ENCODE measurements around the gene KIAA1549. TPM values are rescaled to one million over a fixed set of nuclear protein-coding genes. Genes with fewer than 3 reads are reported as not detected.

KIAA1549 gene
- total and polyA plus RNA-seq, 9 of the 15 experiments (the other 6 are each of a cell fraction or from before 2014, with no cell fraction given) = 0.01 to 0.29 (median 0.07) TPM

GRCh38 chr7:138945821-138946220 lies 35.4 kb downstream of the KIAA1549 start:
- ChIA-PET POLR2A (interaction anchor here (0.5 to 1.7 kb wide), 2 partner anchors 11 to 31 kb away, joined by 3 read pairs; no protein-coding TSS in a partner anchor), CTCF (ENCODE audit: low intra/inter-chr PET ratio) (no interaction called here)
- no peaks in the 10 kb centered on the region for H3K9me3 ChIP-seq (replicated peaks; ENCODE audit: control insufficient read depth, insufficient read depth, low read depth, low read length)
- H3K27ac ChIP-seq (ENCODE audit: extremely low read depth, low read depth, low read length) = no peak overlapping the region
- no peak for FAIRE-seq
- peaks cover 58 to 77% of the 10 kb centered on the region in 2 experiments for H3K27me3 ChIP-seq (ENCODE audit: control insufficient read depth in 2 of 2, insufficient read depth in 2 of 2, low read length in 2 of 2)
- no peaks in the 10 kb centered on the region for H3K36me3 ChIP-seq (ENCODE audit: control insufficient read depth, insufficient read depth, low read length)
- H3K4me1 ChIP-seq (replicated peaks in 1 of 2; ENCODE audit: control insufficient read depth in 2 of 2, insufficient read depth in 2 of 2, low read length in 2 of 2) = no peaks in the 10 kb centered on the region
- no TSS peak for BruUV-seq (replicated peaks)
- no peak for TF ChIP-seq KLF1 (tag; IDR thresholded peaks at IDR 0.05)
- TF ChIP-seq RAD51 (IDR thresholded peaks at IDR 0.05; ENCODE audit: borderline replicate concordance, low read depth) = no peak
- TF ChIP-seq ZNF41 (CRISPR knock-in tag; conservative IDR thresholded peaks at IDR 0.05) = no peak
- no peak for TF ChIP-seq ZNF431 (CRISPR knock-in tag; IDR thresholded peaks at IDR 0.05)
- TF ChIP-seq TCF15 (CRISPR knock-in tag; IDR thresholded peaks at IDR 0.05) = no peak
- TF ChIP-seq POLR3G (IDR thresholded peaks at IDR 0.05; ENCODE audit: extremely low read depth, insufficient read length, insufficient replicate concordance) = no peak
- TF ChIP-seq E2F8 (IDR thresholded peaks at IDR 0.05; ENCODE audit: low read depth, partially characterized antibody) = no peak
- no peak for TF ChIP-seq EWSR1 (IDR thresholded peaks at IDR 0.05; ENCODE audit: borderline replicate concordance, low read depth, partially characterized antibody)
- no peak for TF ChIP-seq STAG1 (CRISPR knock-in tag; IDR thresholded peaks at IDR 0.05; ENCODE audit: borderline replicate concordance)
- no peak for TF ChIP-seq ZNF134 (CRISPR knock-in tag; conservative IDR thresholded peaks at IDR 0.05)
- TF ChIP-seq HLTF (IDR thresholded peaks at IDR 0.05) = no peak
- no peak for TF ChIP-seq EGR1 (conservative IDR thresholded peaks at IDR 0.05)
- TF ChIP-seq SMC3 (conservative IDR thresholded peaks at IDR 0.05; ENCODE audit: insufficient read depth, low read depth, low read length) = no peak
- TF ChIP-seq CHAMP1 (IDR thresholded peaks at IDR 0.05) = no peak
- H3K4me2 ChIP-seq (ENCODE audit: insufficient read depth, low read length) = no peak overlapping the region
- no peak overlapping the region for H3K4me3 ChIP-seq
- 0% methylated on average over 3 of the region's 3 CpGs for WGBS (ENCODE audit: insufficient coverage, low coverage, missing lambda C conversion rate)
- no peak overlapping the region for H3K9ac ChIP-seq (ENCODE audit: insufficient read depth in 1 of 2, low read depth in 2 of 2, low read length in 2 of 2)
- H4K20me1 ChIP-seq (replicated peaks; ENCODE audit: control insufficient read depth, insufficient read depth, low read length) = no peaks in the 10 kb centered on the region
- ATAC-seq = no peak
- no peaks in the 10 kb centered on the region for H3K79me2 ChIP-seq (ENCODE audit: control insufficient read depth, insufficient read depth, low read length)
- no peak overlapping the region for H2AFZ ChIP-seq (ENCODE audit: low read depth, low read length)
- intact Hi-C loops (cut with micrococcal nuclease) (no loop called here), in situ Hi-C loops (cut with MboI) (no loop called here)
- no peaks in the 10 kb centered on the region for H3K9me1 ChIP-seq (ENCODE audit: control insufficient read depth, insufficient read depth, low read length)
- DNase-seq (ENCODE audit: extremely low read depth in 1 of 4, low spot score in 3 of 4) = no peak
